Colon (tissue), 2 donors: ENCODE results near the gene TPD52L1.

ENCODE experiments used
- FAIRE-seq: peaks from 2 replicates; lab custom pipeline; 2012; peaks lifted over from hg19 to GRCh38; lab: Jason Lieb, UNC
- donor health status: control.
- donor health status: control.

TPD52L1 gene

DNA sequence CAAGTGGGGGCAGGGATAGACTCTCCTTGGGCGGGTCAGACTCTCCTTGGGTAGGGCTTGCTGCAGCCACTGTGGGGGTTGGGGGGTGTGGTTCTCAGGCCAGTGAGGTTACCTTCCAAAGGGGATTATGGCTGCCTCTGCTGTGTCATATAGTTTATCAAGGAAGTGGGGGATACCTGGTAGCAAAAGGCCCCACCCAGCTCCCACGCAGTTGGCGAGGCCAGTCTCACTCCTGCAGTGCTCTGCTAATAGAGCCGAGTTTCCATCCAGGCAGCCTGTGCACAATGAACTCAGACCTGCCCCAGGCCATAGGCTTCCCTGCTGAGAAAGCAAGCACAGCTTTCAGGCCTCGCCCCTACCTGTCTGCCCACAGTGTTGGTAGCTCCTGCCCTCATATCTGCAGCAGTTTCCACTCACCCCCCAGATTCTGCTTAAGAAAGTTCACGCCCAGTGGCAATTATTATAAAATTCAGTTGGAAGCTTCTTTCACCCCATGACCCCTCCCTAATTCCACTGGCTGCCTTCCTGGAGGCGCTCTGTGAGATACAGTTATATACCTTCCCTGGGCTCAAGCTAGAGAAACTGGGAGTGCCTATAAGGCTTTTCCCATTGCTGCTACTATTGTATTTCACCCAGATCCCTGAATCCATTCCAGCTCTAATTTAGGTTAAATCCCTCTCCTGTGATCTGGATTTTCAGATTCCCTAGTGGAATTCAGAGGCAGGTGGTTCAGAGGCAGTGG is 92.1 kb downstream of the TPD52L1 start:
- no peak for FAIRE-seq

DNA sequence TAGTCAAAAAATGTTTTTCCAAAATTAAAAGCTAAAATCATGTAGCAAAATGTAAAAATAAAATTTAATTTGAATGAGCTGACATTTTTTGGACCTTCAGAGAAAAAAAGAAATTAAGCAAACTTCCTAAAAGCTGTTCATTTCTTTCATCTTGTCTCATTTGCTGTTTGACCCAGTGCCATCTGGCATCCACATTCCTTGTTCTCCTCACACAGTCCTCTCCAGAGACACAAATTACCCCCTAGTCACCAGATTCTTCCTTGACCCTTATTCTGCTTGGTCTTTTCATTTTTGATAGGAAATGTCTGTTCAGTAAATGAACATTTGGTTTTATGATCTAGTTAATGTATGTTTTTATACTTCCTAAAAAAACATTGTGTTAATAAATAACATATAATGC is 93.0 kb downstream of the TPD52L1 start:
- no peak for FAIRE-seq

DNA sequence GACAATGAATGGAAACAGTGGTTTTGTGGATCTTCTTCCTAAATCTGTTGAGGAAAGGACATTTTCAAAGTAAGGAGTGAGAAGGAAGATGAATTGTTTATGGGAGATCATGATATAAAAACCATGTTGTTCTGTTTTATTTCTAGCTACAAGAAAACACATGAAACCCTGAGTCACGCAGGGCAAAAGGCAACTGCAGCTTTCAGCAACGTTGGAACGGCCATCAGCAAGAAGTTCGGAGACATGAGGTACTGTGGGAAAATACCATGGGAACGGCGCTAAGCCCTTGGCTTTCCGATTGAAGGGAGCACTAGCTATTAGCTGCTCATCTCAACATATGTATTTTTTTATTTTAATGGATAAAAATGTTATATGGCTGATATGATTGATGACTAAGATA is 94.6 kb downstream of the TPD52L1 start:
- no peak for FAIRE-seq

DNA sequence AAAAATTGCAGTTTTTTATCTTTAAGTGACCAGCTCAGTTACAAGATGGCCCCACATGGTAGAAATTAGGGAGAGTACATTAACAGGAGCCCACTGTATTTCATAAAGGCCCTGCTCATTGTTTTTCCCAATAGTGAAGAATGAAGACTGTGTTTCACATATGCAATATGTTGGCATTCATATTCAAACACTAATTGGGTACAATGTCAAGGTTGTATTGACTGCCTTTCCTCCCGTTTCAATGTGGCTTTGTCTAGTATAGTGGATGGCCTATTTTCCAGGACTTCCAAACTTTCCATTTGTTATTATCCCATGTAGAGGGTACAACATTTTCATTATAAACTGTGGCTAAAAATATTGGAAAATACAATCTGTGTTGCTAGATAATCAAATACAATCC is 96.9 kb downstream of the TPD52L1 start:
- no peak for FAIRE-seq

- no peak for FAIRE-seq
These were observed 98.1 kb downstream of the TPD52L1 start for GRCh38 chr6:125251516-125252220.

GRCh38 chr6:125252891-125253290 is 99.3 kb downstream of the TPD52L1 start:
- FAIRE-seq = no peak

DNA sequence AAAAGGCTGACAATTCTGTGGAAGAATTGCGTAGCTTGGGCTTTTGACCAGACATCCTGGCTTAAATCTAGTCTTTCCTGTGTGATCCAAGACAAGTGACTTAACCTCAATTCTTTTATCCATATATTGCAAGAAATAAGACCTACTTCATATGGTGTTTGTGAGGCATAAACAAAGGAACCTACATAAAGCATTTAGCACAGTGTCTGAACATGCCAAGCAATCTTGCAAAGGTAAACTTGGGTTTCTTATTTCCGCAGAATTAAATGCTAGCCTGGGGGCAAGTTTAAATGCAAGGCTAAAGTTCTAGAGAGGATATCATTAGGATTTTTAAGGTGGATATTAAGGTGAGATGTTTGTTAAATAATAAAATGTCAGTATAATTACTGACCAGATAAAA is 100.3 kb downstream of the TPD52L1 start:
- FAIRE-seq = no peak

GRCh38 chr6:125254321-125254720 is 100.7 kb downstream of the TPD52L1 start:
- no peak for FAIRE-seq

- no peak for FAIRE-seq
These were observed 101.6 kb downstream of the TPD52L1 start for GRCh38 chr6:125255201-125255600.

- FAIRE-seq = no peak
These were observed 103.8 kb downstream of the TPD52L1 start for GRCh38 chr6:125257351-125257750.

DNA sequence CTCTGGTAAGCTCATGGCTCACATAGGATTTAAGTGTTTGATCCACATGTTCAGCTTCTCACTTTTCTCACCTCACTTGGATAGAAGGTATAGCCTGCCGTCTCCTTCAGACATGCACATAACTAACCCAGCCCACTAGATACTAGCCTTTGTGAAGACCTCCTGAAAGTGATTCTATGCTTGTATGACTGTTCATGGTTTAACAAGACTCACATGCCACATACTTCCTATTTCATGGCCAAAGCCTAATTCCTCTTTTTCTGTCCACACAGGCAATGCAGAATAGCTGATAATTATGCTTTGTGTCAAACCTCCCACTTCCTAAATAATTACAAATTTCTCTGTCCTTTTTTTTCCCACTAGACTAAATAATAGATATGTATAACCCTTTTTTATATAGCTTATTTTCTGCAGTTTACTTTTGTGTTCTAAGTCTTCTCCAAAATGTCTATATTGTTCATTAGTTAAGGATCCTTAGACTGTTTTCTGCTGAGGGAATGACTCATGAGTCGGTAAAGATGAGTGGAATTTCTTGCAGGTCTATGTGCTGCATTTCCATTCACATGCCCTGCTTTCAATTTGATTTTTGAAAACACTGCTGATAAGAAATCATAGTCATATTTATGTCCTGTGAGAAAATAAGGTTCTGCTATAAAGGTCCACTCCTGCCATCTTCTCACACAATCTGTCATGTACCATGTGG is 105.2 kb downstream of the TPD52L1 start:
- no peak for FAIRE-seq

DNA sequence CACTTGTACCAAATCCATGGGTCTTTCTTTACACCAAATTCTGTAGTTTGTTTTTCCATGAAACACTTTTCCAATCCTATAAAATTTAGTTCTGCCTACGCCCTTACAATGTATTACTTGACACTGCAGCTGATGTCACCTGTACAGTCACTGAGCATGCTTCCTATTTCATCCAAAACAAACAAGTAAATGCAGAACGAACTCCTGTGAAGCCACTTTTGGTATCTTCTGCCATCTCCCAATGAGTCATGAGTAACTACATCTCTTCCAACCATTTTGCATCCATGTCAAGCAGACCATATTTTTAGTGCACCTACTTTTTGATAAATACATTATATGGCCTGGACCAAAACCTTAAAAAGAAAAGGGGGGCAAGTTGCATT is 105.8 kb downstream of the TPD52L1 start:
- no peak for FAIRE-seq

DNA sequence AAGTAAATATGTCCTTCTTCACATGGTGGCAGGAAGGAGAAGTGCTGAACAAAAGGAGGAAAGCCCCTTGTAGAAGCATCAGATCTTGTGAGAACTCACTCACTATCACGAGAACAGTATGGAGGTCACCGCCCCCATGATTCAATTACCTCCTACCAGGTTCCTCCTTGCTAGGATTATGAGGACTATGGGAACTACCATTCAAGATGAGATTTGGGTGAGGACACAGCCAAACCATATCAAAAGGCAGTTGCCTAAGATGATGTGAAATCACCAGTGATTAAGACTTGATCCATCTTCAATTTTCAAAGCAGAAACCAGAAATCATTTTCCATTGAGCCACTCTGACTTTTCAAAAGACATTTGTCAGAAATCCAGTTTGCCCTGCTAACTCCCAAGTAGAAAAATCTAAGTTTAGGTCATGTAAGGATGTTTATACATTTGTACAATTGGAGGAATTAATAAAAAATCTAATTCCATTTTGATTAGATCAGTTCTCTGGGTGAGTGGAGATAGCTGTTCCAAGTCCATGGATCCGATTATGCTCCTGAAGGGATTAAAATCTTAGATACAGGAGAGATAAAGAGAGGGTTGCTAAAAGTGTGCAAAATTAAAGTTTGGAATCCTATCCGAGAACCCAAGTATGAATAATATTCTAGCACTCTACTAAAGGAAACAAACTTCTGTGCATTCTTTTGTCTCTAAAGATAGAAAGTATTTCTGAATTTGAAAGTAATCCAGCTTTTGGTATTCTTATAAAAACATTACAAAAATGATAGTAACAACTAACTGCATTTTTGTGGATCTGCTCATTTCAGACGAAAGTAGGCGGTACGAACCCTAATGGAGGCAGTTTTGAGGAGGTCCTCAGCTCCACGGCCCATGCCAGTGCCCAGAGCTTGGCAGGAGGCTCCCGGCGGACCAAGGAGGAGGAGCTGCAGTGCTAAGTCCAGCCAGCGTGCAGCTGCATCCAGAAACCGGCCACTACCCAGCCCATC is 108.7 kb downstream of the TPD52L1 start:
- FAIRE-seq = no peak

DNA sequence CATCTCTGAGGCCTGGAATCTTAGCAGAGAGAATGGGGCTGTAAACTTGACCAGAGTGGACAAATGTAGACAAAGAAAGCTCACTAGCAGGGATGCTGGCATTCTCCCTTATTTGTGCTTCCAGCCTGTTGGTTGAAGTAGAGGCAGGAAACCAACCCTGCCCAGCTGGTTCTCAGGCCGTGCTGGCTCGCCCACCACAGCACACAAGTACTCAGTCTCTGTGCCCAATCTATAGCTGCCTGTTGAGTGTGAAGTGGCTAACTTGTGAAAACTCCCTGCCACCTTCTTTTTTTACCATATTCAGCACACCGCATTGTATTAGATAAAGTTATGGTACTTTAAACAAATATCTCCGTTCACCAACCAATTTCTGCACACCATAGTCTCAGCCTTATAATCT is 110.9 kb downstream of the TPD52L1 start:
- no peak for FAIRE-seq

GRCh38 chr6:125267806-125268523 is 114.4 kb downstream of the TPD52L1 start:
- FAIRE-seq = no peak

DNA sequence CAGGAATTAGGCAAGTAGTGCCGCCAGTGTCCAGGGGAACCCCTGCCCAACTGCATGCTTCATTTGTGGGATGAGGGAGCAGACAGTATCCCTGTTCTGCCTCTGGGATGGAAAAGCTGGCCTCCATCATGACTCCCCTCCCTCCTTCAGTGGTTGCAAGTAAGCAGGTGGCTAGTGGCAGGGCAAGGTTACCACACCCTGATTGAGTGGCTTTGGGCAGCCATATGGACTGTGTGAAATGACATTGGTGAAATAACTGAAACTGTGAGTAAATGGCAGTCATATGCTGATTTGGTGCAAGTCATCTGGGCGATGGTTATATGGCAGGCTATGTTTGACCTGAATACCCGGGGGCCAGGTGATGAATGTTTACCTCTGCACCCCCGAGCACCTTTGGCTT is 115.2 kb downstream of the TPD52L1 start:
- FAIRE-seq = no peak

DNA sequence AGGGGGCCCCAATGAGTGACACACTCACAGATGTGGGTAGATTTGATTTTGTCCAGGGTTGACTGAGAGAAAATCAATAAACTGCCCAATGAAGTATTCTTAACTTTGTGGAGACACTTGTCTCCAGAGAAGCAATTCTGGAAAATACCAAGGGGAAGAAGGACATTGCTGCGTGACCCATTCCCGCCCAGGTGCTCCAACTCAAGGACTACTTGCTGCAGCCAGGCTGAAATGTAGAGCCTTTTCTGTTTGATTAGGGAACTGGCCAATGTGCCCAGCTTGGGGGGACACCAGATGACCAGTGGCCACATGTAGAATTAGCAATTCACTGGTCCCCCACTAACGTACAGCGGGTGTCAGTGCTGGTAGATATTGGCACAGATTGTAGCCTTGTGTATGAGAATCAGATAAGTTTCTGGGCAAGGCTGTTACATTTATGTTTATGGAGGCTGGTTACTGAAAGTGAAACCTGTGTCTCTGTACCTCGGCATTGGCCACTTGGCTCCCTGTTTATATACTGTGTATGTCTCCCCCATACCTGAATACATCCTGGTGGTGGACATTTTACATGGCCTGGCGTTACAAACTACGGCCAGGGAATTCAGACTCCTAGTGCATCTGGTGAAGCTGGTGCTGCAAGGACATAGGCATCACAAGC is 115.9 kb downstream of the TPD52L1 start:
- no peak for FAIRE-seq

- no peak for FAIRE-seq
These were observed 116.8 kb downstream of the TPD52L1 start for GRCh38 chr6:125270380-125270779.

GRCh38 chr6:125271486-125272159 is 118.0 kb downstream of the TPD52L1 start:
- no peak for FAIRE-seq

DNA sequence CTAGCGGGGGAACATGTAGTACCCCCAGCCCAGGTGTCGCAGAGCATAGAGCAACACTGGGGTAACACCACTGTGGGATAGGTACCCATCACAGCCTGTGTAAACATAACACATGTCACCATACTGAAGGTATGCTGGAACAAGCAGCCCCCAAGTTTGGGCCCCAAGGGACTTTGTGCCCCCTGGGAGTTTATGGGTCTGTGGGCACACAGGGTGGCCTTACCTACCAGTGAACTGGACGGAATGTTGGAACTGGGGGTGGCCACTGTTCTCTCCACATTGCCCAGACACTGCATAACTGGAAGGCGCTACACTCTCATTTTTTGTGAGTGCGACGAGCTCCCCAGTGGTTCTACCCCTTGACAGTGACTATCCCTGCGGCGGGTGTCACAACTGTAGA is 119.7 kb downstream of the TPD52L1 start:
- FAIRE-seq = no peak
